Measurements from ENCODE around the gene ADAMTS19. TPM values are rescaled to one million over a fixed set of nuclear protein-coding genes. Genes with fewer than 3 reads are reported as not detected.
A peak's percentile ranks its signal among the peaks of the same experiment; 100 is the strongest.

The ADAMTS19 gene
- total RNA-seq, 2 experiments from 2014 or later, result not detected

GRCh38 chr5:129747572-129748407 lies 287.7 kb downstream of the ADAMTS19 start, which contains the start of gene MINAR2:
MINAR2 (plus strand) TSS chr5:129748094; CDS start chr5:129748191, 97 bp downstream.
- Mint-ChIP-seq H3K9me3 (no peaks in the 10 kb centered on the region), H3K27me3 (peaks cover 2% of the 10 kb centered on the region), H3K27ac (no peak within 1 kb of the TSS), H3K36me3 (ENCODE audit: low read depth) (no peaks in the 10 kb centered on the region), H3K4me3 (no peak within 1 kb of the TSS), H3K4me1 (no peaks in the 10 kb centered on the region)
- DNase-seq, result no peak
- CTCF ChIA-PET, result no interaction called here
- POLR2A ChIA-PET, result no interaction called here

GRCh38 chr5:129748913-129749880 lies 289.1 kb downstream of the ADAMTS19 start:
- H3K27me3 Mint-ChIP-seq, result peaks cover 2% of the 10 kb centered on the region
- no peak overlapping the region for H3K27ac Mint-ChIP-seq
- POLR2A ChIA-PET, result no interaction called here
- H3K9me3 Mint-ChIP-seq, result no peaks in the 10 kb centered on the region
- CTCF ChIA-PET, result no interaction called here
- H3K4me1 Mint-ChIP-seq, result no peaks in the 10 kb centered on the region
- H3K36me3 Mint-ChIP-seq (ENCODE audit: low read depth), result no peaks in the 10 kb centered on the region
- DNase-seq, result no peak
- H3K4me3 Mint-ChIP-seq, result no peak overlapping the region

- Mint-ChIP-seq H3K4me3 (no peak overlapping the region), H3K9me3 (no peaks in the 10 kb centered on the region), H3K27me3 (peaks cover 8% of the 10 kb centered on the region), H3K27ac (no peak overlapping the region), H3K4me1 (no peaks in the 10 kb centered on the region), H3K36me3 (ENCODE audit: low read depth) (no peaks in the 10 kb centered on the region)
- no peak for DNase-seq
- CTCF ChIA-PET, result no interaction called here
- POLR2A ChIA-PET, result no interaction called here
Observed at GRCh38 chr5:129760636-129761325, 300.7 kb downstream of the ADAMTS19 start.

GRCh38 chr5:129763651-129764050 lies 303.6 kb downstream of the ADAMTS19 start:
- Mint-ChIP-seq H3K36me3 (ENCODE audit: low read depth) (no peaks in the 10 kb centered on the region), H3K9me3 (no peaks in the 10 kb centered on the region), H3K4me3 (no peak overlapping the region), H3K27ac (no peak overlapping the region), H3K27me3 (peaks cover 3% of the 10 kb centered on the region), H3K4me1 (peaks cover 2% of the 10 kb centered on the region)
- ChIA-PET CTCF (interaction anchor here (0.9 kb wide), 1 partner anchor 8 kb away, joined by 4 read pairs; no protein-coding TSS in a partner anchor), POLR2A (no interaction called here)
- DNase-seq, result no peak

- CTCF ChIA-PET, result interaction anchor here (0.8 kb wide), 1 partner anchor 86 kb away, joined by 4 read pairs; no protein-coding TSS in a partner anchor
- no peak overlapping the region for H3K4me3 Mint-ChIP-seq
Observed at GRCh38 chr5:129766798-129767197, 306.7 kb downstream of the ADAMTS19 start.

GRCh38 chr5:129767927-129768380 lies 307.9 kb downstream of the ADAMTS19 start:
- POLR2A ChIA-PET, result no interaction called here

More at GRCh38 chr5:129766798-129767197, 306.7 kb downstream of the ADAMTS19 start:
- H3K9me3 Mint-ChIP-seq, result no peaks in the 10 kb centered on the region
- H3K27ac Mint-ChIP-seq, result no peak overlapping the region
- POLR2A ChIA-PET, result no interaction called here
- DNase-seq, result no peak
- H3K4me1 Mint-ChIP-seq, result peaks cover 2% of the 10 kb centered on the region
- H3K36me3 Mint-ChIP-seq (ENCODE audit: low read depth), result no peaks in the 10 kb centered on the region
- no peaks in the 10 kb centered on the region for H3K27me3 Mint-ChIP-seq

GRCh38 chr5:129768735-129769134 lies 308.6 kb downstream of the ADAMTS19 start:
- Mint-ChIP-seq H3K36me3 (ENCODE audit: low read depth) (no peaks in the 10 kb centered on the region), H3K9me3 (no peaks in the 10 kb centered on the region), H3K27ac (no peak overlapping the region), H3K27me3 (no peaks in the 10 kb centered on the region), H3K4me3 (no peak overlapping the region), H3K4me1 (peaks cover 2% of the 10 kb centered on the region)
- CTCF ChIA-PET, result interaction anchor here (0.8 to 1.1 kb wide), 3 partner anchors 9 to 674 kb away, joined by 3 to 5 read pairs (median 4); partner anchors contain the start of gene ISOC1
- POLR2A ChIA-PET, result no interaction called here
- DNase-seq, result no peak

More at GRCh38 chr5:129767927-129768380, 307.9 kb downstream of the ADAMTS19 start:
- Mint-ChIP-seq H3K36me3 (ENCODE audit: low read depth) (no peaks in the 10 kb centered on the region), H3K4me1 (peaks cover 2% of the 10 kb centered on the region), H3K4me3 (no peak overlapping the region), H3K9me3 (no peaks in the 10 kb centered on the region), H3K27ac (no peak overlapping the region), H3K27me3 (no peaks in the 10 kb centered on the region)
- peak; percentile 55 for DNase-seq
- CTCF ChIA-PET, result interaction anchor here (0.8 to 1.1 kb wide), 3 partner anchors 10 to 673 kb away, joined by 3 to 5 read pairs (median 4); partner anchors contain the start of gene ISOC1

- H3K9me3 Mint-ChIP-seq, result no peaks in the 10 kb centered on the region
- ChIA-PET POLR2A (no interaction called here), CTCF (interaction anchor here (1.4 to 3.9 kb wide), 4 partner anchors 9 to 1101 kb away, joined by 3 to 60 read pairs (median 6); no protein-coding TSS in a partner anchor)
- H3K36me3 Mint-ChIP-seq (ENCODE audit: low read depth), result no peaks in the 10 kb centered on the region
- no peak overlapping the region for H3K27ac Mint-ChIP-seq
- no peak overlapping the region for H3K4me3 Mint-ChIP-seq
- H3K4me1 Mint-ChIP-seq, result peaks cover 2% of the 10 kb centered on the region
- H3K27me3 Mint-ChIP-seq, result no peaks in the 10 kb centered on the region
- no peak for DNase-seq
Observed at GRCh38 chr5:129770024-129770820, 310.1 kb downstream of the ADAMTS19 start.

- Mint-ChIP-seq H3K4me1 (peaks cover 2% of the 10 kb centered on the region), H3K9me3 (no peaks in the 10 kb centered on the region), H3K4me3 (no peak overlapping the region), H3K36me3 (ENCODE audit: low read depth) (no peaks in the 10 kb centered on the region), H3K27me3 (no peaks in the 10 kb centered on the region), H3K27ac (no peak overlapping the region)
- ChIA-PET POLR2A (no interaction called here), CTCF (interaction anchor here (0.5 to 3.9 kb wide), 16 partner anchors 8 to 1337 kb away, joined by 3 to 60 read pairs (median 3); no protein-coding TSS in a partner anchor)
- DNase-seq, result peak; percentile 52
Observed at GRCh38 chr5:129771058-129771838, 311.1 kb downstream of the ADAMTS19 start.

GRCh38 chr5:129773376-129773775 lies 313.3 kb downstream of the ADAMTS19 start:
- POLR2A ChIA-PET, result no interaction called here
- Mint-ChIP-seq H3K4me3 (no peak overlapping the region), H3K9me3 (no peaks in the 10 kb centered on the region), H3K27me3 (no peaks in the 10 kb centered on the region), H3K27ac (no peak overlapping the region), H3K4me1 (no peaks in the 10 kb centered on the region), H3K36me3 (ENCODE audit: low read depth) (no peaks in the 10 kb centered on the region)
- CTCF ChIA-PET, result interaction anchor here (3.9 kb wide), 1 partner anchor 80 kb away, joined by 60 read pairs; no protein-coding TSS in a partner anchor
- DNase-seq, result no peak

- CTCF ChIA-PET, result no interaction called here
- H3K27ac Mint-ChIP-seq, result no peak overlapping the region
- no peaks in the 10 kb centered on the region for H3K9me3 Mint-ChIP-seq
- DNase-seq, result no peak
- no peak overlapping the region for H3K4me3 Mint-ChIP-seq
- H3K36me3 Mint-ChIP-seq (ENCODE audit: low read depth), result no peaks in the 10 kb centered on the region
- H3K27me3 Mint-ChIP-seq, result no peaks in the 10 kb centered on the region
- no peaks in the 10 kb centered on the region for H3K4me1 Mint-ChIP-seq
- POLR2A ChIA-PET, result no interaction called here
Observed at GRCh38 chr5:129781594-129781993, 321.5 kb downstream of the ADAMTS19 start.

Data from activated CD4-positive, alpha-beta memory T cell treated with anti-CD3 and anti-CD28 coated beads, Interleukin-2, amount 10 ng/mL, durations not matched to agents 7 days and 5 days (primary cell).